Sigmoid colon (tissue), 4 donors: ENCODE data around the gene SETD3.

ENCODE experiments used
- EP300 ChIP-seq, 4 donors: sonication (generic); formaldehyde crosslinking; IDR thresholded peaks; one replicate each; pipeline ENCODE4 v1.6.1; 2017; ENCODE audit warnings: antibody characterized with exemption in 4 of 4
- POLR2AphosphoS5 ChIP-seq, 4 donors: sonication (generic); formaldehyde crosslinking; IDR thresholded peaks; one replicate each; pipeline ENCODE4 v1.6.1; 2017; ENCODE audit warnings: antibody characterized with exemption in 4 of 4
- TF ChIP-seq, protein P1 (sequence below), 4 experiments: fragments of 450-650 bp in 3 of 4; fragments of 200-600 bp in 1 of 4; IDR thresholded peaks; one replicate each; pipeline ENCODE4 v1.5.1; 2016 to 2019; ENCODE audit warnings: antibody characterized with exemption in 4 of 4, mild to moderate bottlenecking in 3 of 4, moderate library complexity in 2 of 4

- TF ChIP-seq, protein P1, sequence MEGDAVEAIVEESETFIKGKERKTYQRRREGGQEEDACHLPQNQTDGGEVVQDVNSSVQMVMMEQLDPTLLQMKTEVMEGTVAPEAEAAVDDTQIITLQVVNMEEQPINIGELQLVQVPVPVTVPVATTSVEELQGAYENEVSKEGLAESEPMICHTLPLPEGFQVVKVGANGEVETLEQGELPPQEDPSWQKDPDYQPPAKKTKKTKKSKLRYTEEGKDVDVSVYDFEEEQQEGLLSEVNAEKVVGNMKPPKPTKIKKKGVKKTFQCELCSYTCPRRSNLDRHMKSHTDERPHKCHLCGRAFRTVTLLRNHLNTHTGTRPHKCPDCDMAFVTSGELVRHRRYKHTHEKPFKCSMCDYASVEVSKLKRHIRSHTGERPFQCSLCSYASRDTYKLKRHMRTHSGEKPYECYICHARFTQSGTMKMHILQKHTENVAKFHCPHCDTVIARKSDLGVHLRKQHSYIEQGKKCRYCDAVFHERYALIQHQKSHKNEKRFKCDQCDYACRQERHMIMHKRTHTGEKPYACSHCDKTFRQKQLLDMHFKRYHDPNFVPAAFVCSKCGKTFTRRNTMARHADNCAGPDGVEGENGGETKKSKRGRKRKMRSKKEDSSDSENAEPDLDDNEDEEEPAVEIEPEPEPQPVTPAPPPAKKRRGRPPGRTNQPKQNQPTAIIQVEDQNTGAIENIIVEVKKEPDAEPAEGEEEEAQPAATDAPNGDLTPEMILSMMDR (IDR thresholded peaks at IDR 0.05) = no peak
- TF ChIP-seq EP300 (IDR thresholded peaks at IDR 0.05) (no peak), POLR2AphosphoS5 (IDR thresholded peaks at IDR 0.05) (no peak)
These were observed 72.2 kb downstream of the SETD3 start for GRCh38 chr14:99408286-99408970.
